Measurements from ENCODE around the gene ATP6V0E2.

GRCh38 chr7:149874644-149875028, 867 bp downstream of the ATP6V0E2 start:
- TF ChIP-seq, protein P1, sequence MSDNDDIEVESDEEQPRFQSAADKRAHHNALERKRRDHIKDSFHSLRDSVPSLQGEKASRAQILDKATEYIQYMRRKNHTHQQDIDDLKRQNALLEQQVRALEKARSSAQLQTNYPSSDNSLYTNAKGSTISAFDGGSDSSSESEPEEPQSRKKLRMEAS (IDR thresholded peaks at IDR 0.05) = no peak
- TF ChIP-seq RAD21 (conservative IDR thresholded peaks at IDR 0.05 in 1 of 2, IDR thresholded peaks at IDR 0.05 in 1 of 2) = no peak
- TF ChIP-seq RCOR1 (IDR thresholded peaks at IDR 0.05; ENCODE audit: low read depth, low read length) = no peak
- TF ChIP-seq EP300 (IDR thresholded peaks at IDR 0.05) = no peak
- no peak for TF ChIP-seq POLR2A (IDR thresholded peaks at IDR 0.05; ENCODE audit: low read length)
- no peak for TF ChIP-seq EHMT2 (IDR thresholded peaks at IDR 0.05; ENCODE audit: low read depth)
- TF ChIP-seq, protein P2, sequence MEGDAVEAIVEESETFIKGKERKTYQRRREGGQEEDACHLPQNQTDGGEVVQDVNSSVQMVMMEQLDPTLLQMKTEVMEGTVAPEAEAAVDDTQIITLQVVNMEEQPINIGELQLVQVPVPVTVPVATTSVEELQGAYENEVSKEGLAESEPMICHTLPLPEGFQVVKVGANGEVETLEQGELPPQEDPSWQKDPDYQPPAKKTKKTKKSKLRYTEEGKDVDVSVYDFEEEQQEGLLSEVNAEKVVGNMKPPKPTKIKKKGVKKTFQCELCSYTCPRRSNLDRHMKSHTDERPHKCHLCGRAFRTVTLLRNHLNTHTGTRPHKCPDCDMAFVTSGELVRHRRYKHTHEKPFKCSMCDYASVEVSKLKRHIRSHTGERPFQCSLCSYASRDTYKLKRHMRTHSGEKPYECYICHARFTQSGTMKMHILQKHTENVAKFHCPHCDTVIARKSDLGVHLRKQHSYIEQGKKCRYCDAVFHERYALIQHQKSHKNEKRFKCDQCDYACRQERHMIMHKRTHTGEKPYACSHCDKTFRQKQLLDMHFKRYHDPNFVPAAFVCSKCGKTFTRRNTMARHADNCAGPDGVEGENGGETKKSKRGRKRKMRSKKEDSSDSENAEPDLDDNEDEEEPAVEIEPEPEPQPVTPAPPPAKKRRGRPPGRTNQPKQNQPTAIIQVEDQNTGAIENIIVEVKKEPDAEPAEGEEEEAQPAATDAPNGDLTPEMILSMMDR (IDR thresholded peaks at IDR 0.05) = no peak
- TF ChIP-seq CHD2 (IDR thresholded peaks at IDR 0.05; ENCODE audit: low read length, partially characterized antibody) = no peak
